HL-60 (cell line): ENCODE data around the gene SNX7.

Experiments used
- DNase-seq, 2 experiments: peaks; one replicate each; pipeline ENCODE4 v3.0.0-alpha.2; 2010 to 2020; ENCODE audit warnings: low read depth in 1 of 2, low spot score in 1 of 2
- H3K27ac ChIP-seq: fragments of 250-450 bp; sonication (Bioruptor Pico); replicated peaks from 2 replicates; pipeline ENCODE4 v1.5.1; 2020; ENCODE audit warnings: mild to moderate bottlenecking, moderate library complexity
- H3K27me3 ChIP-seq: fragments of 250-450 bp; sonication (Bioruptor Pico); 2 replicates; pipeline ENCODE4 v1.5.1; 2021; ENCODE audit warnings: mild to moderate bottlenecking, moderate library complexity; ENCODE audit not compliant: insufficient read depth, poor library complexity, severe bottlenecking
- H3K4me3 ChIP-seq: replicated peaks from 2 replicates; pipeline ENCODE4 v1.5.1; 2011; ENCODE audit warnings: mild to moderate bottlenecking, control low read depth, low read length; ENCODE audit not compliant: insufficient read depth
- GABPA ChIP-seq: IDR thresholded peaks from 2 replicates; pipeline ENCODE4 v1.6.1; 2012; ENCODE audit warnings: low read depth
- POLR2AphosphoS5 ChIP-seq: IDR thresholded peaks from 2 replicates; pipeline ENCODE4 v1.6.1; 2012; ENCODE audit warnings: low read depth
- SPI1 ChIP-seq: IDR thresholded peaks from 2 replicates; pipeline ENCODE4 v1.6.1; 2012; ENCODE audit warnings: low read depth, mild to moderate bottlenecking, borderline replicate concordance
- TF ChIP-seq, protein P1 (sequence below): IDR thresholded peaks from 2 replicates; pipeline ENCODE4 v1.6.1; 2012; ENCODE audit warnings: low read depth; ENCODE audit not compliant: insufficient replicate concordance
- TF ChIP-seq, protein P2 (sequence below): IDR thresholded peaks from one replicate; pipeline ENCODE4 v1.5.1; 2011; ENCODE audit warnings: low read length, control low read depth, inconsistent platforms; ENCODE audit not compliant: insufficient read depth

The SNX7 gene

DNA sequence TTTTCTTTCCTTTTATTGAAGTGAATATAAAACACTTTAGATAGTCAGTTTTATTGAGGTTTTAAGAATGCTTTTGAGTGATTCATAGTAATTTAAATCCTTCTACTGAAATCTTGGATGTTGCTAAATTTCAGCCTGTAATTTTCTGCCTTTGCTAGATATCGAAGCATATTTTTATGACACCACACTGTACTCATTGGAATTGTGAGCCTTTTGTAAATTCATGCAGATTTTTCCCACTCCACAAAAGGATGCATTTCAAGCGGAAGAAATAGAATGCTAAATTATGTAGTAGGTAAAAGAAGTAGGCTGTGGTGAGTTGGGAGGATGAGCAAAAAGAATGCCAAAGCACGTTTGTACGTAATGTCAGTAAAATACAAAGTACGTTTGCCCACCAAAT lies 13.8 kb downstream of the SNX7 start:
- H3K4me3 ChIP-seq, result no peak overlapping the region

DNA sequence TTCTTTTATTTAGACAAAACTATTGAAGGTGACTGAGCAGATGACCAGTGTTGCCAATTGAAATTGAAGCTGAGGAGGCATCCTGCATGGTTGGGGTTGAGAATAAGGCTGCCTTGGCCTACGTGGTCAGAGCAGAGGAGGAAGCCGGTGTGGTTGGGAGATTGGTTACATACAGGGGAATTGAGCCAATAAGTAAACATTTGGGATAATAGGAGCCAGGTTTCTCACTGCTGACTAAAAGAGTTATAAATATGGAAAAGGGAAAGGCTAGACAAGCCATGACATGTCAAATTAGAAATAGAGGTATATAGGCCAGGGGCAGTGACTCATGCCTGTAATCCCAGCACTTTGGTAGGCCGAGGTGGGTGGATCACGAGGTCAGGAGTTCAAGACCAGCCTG lies 15.8 kb downstream of the SNX7 start:
- H3K4me3 ChIP-seq, result no peak overlapping the region

More for the DNA sequence above, 13.8 kb downstream of the SNX7 start:
- H3K27me3 ChIP-seq, result no peaks in the 10 kb centered on the region
- DNase-seq, result no peak
- H3K27ac ChIP-seq, result no peak overlapping the region
- TF ChIP-seq GABPA (no peak), SPI1 (no peak), POLR2AphosphoS5 (no peak)
- TF ChIP-seq, protein P1, sequence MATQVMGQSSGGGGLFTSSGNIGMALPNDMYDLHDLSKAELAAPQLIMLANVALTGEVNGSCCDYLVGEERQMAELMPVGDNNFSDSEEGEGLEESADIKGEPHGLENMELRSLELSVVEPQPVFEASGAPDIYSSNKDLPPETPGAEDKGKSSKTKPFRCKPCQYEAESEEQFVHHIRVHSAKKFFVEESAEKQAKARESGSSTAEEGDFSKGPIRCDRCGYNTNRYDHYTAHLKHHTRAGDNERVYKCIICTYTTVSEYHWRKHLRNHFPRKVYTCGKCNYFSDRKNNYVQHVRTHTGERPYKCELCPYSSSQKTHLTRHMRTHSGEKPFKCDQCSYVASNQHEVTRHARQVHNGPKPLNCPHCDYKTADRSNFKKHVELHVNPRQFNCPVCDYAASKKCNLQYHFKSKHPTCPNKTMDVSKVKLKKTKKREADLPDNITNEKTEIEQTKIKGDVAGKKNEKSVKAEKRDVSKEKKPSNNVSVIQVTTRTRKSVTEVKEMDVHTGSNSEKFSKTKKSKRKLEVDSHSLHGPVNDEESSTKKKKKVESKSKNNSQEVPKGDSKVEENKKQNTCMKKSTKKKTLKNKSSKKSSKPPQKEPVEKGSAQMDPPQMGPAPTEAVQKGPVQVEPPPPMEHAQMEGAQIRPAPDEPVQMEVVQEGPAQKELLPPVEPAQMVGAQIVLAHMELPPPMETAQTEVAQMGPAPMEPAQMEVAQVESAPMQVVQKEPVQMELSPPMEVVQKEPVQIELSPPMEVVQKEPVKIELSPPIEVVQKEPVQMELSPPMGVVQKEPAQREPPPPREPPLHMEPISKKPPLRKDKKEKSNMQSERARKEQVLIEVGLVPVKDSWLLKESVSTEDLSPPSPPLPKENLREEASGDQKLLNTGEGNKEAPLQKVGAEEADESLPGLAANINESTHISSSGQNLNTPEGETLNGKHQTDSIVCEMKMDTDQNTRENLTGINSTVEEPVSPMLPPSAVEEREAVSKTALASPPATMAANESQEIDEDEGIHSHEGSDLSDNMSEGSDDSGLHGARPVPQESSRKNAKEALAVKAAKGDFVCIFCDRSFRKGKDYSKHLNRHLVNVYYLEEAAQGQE, result no peak
- TF ChIP-seq, protein P2, sequence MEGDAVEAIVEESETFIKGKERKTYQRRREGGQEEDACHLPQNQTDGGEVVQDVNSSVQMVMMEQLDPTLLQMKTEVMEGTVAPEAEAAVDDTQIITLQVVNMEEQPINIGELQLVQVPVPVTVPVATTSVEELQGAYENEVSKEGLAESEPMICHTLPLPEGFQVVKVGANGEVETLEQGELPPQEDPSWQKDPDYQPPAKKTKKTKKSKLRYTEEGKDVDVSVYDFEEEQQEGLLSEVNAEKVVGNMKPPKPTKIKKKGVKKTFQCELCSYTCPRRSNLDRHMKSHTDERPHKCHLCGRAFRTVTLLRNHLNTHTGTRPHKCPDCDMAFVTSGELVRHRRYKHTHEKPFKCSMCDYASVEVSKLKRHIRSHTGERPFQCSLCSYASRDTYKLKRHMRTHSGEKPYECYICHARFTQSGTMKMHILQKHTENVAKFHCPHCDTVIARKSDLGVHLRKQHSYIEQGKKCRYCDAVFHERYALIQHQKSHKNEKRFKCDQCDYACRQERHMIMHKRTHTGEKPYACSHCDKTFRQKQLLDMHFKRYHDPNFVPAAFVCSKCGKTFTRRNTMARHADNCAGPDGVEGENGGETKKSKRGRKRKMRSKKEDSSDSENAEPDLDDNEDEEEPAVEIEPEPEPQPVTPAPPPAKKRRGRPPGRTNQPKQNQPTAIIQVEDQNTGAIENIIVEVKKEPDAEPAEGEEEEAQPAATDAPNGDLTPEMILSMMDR, result no peak

DNA sequence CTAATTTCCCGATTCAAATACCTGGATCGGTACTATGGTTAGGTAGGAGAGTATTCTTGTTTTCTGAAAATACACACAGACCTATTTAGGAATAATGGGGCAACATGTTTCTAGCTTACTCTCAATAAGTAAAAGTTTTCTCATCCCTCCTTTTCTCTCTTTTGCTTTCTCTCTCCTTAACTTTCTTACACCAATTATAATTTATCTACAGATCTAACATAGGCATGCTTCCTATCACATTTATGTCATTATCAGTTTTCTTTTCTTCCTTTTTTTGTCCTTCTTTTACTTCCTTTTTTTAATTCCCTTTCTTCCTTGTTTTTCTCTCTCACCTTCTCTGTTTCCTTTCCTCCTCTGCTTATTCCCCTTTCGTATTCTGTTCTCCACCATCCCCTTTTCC lies 20.3 kb downstream of the SNX7 start:
- Histone ChIP-seq H3K4me3 (no peak overlapping the region), H3K27ac (no peak overlapping the region), H3K27me3 (no peaks in the 10 kb centered on the region)
- TF ChIP-seq POLR2AphosphoS5, result no peak
- TF ChIP-seq, protein P1, result no peak
- TF ChIP-seq SPI1, result no peak
- TF ChIP-seq GABPA, result no peak
- TF ChIP-seq, protein P2, result no peak
- DNase-seq, result no peak

More for the DNA sequence above, 15.8 kb downstream of the SNX7 start:
- H3K27me3 ChIP-seq, result no peaks in the 10 kb centered on the region
- no peak overlapping the region for H3K27ac ChIP-seq
- TF ChIP-seq, protein P1, result no peak
- TF ChIP-seq GABPA (no peak), SPI1 (no peak), POLR2AphosphoS5 (no peak)
- TF ChIP-seq, protein P2, result no peak
- DNase-seq, result no peak
